ENCODE results near the gene XYLT1.

Gene XYLT1

DNA sequence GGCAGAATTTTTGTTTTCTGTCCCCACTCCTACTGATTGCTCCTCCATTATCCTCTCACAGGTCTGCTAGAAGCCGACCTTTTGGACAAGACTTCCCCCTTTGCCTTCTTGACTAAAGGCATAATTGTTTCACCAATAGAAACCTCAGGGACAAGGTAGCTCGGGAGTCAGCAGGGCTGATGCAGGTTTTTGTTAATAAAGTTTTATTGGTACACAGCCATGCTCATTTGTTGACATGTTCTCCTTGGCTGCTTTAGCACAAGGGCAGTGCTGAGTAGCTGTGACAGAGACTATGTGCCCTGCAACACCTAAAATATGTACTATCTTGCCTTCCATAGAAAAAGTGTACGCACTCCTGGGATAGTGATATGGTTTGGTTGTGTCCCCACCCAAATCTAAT is 271.6 kb downstream of the XYLT1 start:
- POLR2A ChIA-PET = no interaction called here
- TF ChIP-seq FOXM1 (IDR thresholded peaks at IDR 0.05; ENCODE audit: borderline replicate concordance) = no peak
- no peak for TF ChIP-seq SP1 (IDR thresholded peaks at IDR 0.05)
- TF ChIP-seq ELF4 (IDR thresholded peaks at IDR 0.05) = no peak
- TF ChIP-seq, protein P1, sequence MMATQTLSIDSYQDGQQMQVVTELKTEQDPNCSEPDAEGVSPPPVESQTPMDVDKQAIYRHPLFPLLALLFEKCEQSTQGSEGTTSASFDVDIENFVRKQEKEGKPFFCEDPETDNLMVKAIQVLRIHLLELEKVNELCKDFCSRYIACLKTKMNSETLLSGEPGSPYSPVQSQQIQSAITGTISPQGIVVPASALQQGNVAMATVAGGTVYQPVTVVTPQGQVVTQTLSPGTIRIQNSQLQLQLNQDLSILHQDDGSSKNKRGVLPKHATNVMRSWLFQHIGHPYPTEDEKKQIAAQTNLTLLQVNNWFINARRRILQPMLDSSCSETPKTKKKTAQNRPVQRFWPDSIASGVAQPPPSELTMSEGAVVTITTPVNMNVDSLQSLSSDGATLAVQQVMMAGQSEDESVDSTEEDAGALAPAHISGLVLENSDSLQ (IDR thresholded peaks at IDR 0.05) = no peak
- no peak for TF ChIP-seq FOXA1 (IDR thresholded peaks at IDR 0.05)
- no peak for TF ChIP-seq ARNT (IDR thresholded peaks at IDR 0.05)
- no peak for TF ChIP-seq TARDBP (IDR thresholded peaks at IDR 0.05)
- TF ChIP-seq CTBP1 (IDR thresholded peaks at IDR 0.05; ENCODE audit: borderline replicate concordance) = no peak
- TF ChIP-seq ZNF384 (IDR thresholded peaks at IDR 0.05) = no peak
- no peak for TF ChIP-seq HDGF (IDR thresholded peaks at IDR 0.05; ENCODE audit: borderline replicate concordance)
- TF ChIP-seq BHLHE40 (IDR thresholded peaks at IDR 0.05; ENCODE audit: borderline replicate concordance) = no peak
- TF ChIP-seq SUZ12 (IDR thresholded peaks at IDR 0.05) = no peak
- TF ChIP-seq LEF1 (IDR thresholded peaks at IDR 0.05; ENCODE audit: borderline replicate concordance) = no peak
- no peak for TF ChIP-seq NFRKB (IDR thresholded peaks at IDR 0.05)
- TF ChIP-seq FOXK2 (IDR thresholded peaks at IDR 0.05) = no peak
- TF ChIP-seq L3MBTL2 (conservative IDR thresholded peaks at IDR 0.05) = no peak
- DNase-seq (ENCODE audit: extremely low spot score) = no peak
- CTCF ChIA-PET = no interaction called here

DNA sequence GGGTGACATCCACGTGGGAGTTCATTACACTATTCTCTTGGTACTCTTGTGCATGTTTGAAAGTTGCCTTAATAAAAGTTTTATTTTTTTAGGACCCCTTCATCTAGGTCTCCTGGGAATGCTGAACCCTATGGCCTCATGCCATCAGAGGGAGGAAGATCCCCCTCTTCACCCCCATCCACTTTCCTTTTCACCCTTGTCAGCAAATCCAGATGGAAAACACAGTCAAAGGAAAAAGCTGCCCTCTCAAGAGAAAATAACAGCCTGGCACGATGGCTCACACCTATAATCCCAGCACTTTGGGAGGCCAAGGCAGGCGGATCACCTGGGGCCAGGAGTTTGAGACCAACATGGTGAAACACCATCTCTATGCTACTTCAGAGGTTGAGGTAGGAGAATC is 274.2 kb downstream of the XYLT1 start:
- ChIA-PET POLR2A (no interaction called here), CTCF (no interaction called here)
- DNase-seq (ENCODE audit: extremely low spot score) = no peak
- TF ChIP-seq TARDBP (IDR thresholded peaks at IDR 0.05) = no peak
- TF ChIP-seq BHLHE40 (IDR thresholded peaks at IDR 0.05; ENCODE audit: borderline replicate concordance) = no peak
- TF ChIP-seq L3MBTL2 (conservative IDR thresholded peaks at IDR 0.05) = no peak

DNA sequence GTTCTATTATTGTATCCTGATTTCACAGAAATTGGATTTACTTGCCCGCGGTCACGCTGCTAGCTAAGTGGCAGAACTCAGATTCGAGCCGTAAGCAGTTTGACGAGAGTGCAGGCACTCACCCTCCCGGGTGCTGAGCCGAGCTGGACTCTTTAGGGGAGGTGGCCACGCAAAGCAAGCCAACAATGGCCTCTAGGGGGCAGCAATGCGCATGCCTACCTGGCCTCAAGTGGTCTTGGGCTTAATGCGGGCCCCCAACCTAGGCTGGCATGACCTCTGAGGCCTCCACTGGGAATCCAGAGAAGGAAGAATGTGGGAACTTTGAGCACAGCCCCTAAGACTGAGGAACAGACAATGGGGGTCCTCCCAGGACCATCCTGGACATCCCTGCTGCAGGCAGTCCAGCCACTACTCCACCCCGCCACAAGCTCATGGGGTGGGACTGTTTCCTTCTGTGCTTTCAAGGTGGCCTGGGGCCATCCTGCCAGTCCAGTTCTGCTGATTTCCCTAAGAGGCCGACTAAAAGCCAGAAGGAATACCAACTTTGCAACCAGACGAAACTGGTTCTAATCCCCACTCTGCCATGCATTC is 276.5 kb downstream of the XYLT1 start:
- TF ChIP-seq FOXK2 (IDR thresholded peaks at IDR 0.05) = no peak
- no peak for TF ChIP-seq FOXA1 (IDR thresholded peaks at IDR 0.05)
- TF ChIP-seq HDGF (IDR thresholded peaks at IDR 0.05; ENCODE audit: borderline replicate concordance) = no peak
- TF ChIP-seq L3MBTL2 (conservative IDR thresholded peaks at IDR 0.05) = no peak
- no peak for TF ChIP-seq ELF4 (IDR thresholded peaks at IDR 0.05)
- CTCF ChIA-PET = interaction anchor here (0.6 to 0.7 kb wide), 2 partner anchors 558 to 577 kb away, joined by 3 read pairs; no protein-coding TSS in a partner anchor
- DNase-seq (ENCODE audit: extremely low spot score) = peak; percentile 57
- POLR2A ChIA-PET = no interaction called here

DNA sequence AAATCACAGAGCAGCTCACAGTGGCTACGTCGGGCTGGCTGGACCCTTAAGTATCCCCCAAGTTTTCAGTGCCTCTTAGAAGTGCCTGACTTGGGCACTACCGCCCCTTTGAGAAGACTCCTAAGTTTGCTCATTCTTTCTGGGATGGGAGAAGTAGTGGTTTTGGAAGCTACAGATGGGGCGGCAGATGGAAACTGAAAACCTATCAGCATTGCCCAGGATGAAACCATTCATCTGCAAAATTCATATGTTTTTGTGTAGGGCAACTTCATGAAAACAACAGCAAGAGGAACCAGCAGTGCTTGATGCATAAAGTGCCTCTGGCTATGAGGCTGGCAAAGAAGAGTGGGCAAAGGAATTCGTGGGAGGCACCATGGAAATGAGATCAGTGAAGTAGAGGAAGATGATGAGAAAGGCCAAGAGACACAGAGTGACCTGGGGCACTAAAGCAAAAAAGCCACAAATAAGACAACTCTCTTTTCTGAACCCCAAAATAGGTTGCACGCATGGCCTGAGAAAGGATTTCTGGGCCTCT is 277.1 kb downstream of the XYLT1 start:
- ChIA-PET CTCF (interaction anchor here (0.7 kb wide), 1 partner anchor 578 kb away, joined by 3 read pairs; no protein-coding TSS in a partner anchor), POLR2A (no interaction called here)
- no peak for DNase-seq (ENCODE audit: extremely low spot score)
- TF ChIP-seq ARNT (IDR thresholded peaks at IDR 0.05) (no peak), NFRKB (IDR thresholded peaks at IDR 0.05) (no peak), ZNF384 (IDR thresholded peaks at IDR 0.05) (no peak), SUZ12 (IDR thresholded peaks at IDR 0.05) (no peak), FOXM1 (IDR thresholded peaks at IDR 0.05; ENCODE audit: borderline replicate concordance) (no peak)

DNA sequence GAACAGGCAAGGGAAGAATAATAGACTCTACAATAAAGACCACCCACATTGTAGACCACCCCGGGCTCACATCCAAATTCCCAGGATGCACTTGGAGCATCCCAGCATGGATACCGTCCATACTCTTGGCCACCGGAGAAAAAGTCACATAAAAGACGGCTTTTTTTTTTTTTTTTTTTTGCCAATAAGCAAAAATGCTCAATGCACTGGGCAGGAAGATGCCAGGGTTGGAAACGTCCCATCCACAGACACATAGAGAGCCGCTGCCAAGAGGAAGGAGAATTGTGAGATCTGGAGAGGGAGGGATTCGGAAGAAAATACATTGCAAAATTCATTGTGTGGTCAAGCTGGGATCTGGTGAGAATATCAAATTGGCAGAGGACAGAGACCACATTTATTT is 286.7 kb downstream of the XYLT1 start:
- ChIA-PET CTCF (interaction anchor here (0.6 kb wide), 1 partner anchor 116 kb away, joined by 3 read pairs; no protein-coding TSS in a partner anchor), POLR2A (no interaction called here)
- TF ChIP-seq TARDBP (IDR thresholded peaks at IDR 0.05) = no peak
- TF ChIP-seq SP1 (IDR thresholded peaks at IDR 0.05) = no peak
- DNase-seq (ENCODE audit: extremely low spot score) = no peak

DNA sequence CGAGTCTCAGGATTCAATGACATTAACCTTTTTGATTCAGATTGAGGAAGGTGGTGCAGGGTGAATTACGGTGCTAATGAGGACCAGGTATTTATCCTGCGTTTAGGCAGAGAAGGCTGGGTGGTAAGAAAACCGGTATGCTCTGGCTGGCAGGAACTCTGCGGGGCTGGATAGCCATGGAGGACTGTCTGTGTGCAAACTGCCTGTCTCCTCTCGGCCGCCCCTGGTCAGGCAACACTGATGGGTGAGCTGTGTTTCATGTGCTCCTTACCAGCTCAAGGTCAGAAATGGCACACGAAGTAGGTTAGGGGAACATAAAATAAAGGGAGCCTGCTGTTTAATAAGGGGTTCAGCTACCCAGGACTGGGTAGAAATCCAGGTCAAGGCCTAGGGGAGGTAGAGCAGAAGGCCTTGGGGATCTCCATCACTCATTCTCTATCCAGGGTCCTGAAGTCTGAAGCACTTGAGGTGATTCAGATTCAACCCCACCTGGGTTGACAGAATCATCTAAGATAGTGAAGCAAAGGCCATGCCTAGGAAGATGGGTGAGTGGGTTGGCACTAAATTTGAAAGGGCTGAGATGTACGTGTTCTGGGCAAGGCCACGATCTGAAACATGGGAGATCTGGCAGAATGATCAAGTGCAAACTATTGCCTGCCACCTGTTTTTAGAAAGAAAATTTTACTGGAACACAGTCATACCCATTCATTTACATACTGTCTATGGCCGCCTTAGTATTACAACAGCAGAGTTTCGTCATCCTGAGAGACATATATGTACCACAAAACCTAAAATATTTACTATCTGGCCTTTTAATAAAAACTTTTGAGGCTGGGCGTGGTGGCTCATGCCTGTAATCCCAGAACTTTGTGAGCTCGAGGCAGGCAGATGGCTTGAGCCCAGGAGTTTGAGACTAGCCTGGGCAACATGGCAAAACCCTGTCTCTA is 292.5 kb downstream of the XYLT1 start:
- TF ChIP-seq ELF4 (IDR thresholded peaks at IDR 0.05) (no peak), LEF1 (IDR thresholded peaks at IDR 0.05; ENCODE audit: borderline replicate concordance) (no peak), NFRKB (IDR thresholded peaks at IDR 0.05) (no peak), HDGF (IDR thresholded peaks at IDR 0.05; ENCODE audit: borderline replicate concordance) (no peak), FOXK2 (IDR thresholded peaks at IDR 0.05) (no peak), TARDBP (IDR thresholded peaks at IDR 0.05) (no peak)
- CTCF ChIA-PET = no interaction called here
- DNase-seq (ENCODE audit: extremely low spot score) = no peak
- POLR2A ChIA-PET = interaction anchor here (0.6 kb wide), 1 partner anchor 274 kb away, joined by 3 read pairs; no protein-coding TSS in a partner anchor

DNA sequence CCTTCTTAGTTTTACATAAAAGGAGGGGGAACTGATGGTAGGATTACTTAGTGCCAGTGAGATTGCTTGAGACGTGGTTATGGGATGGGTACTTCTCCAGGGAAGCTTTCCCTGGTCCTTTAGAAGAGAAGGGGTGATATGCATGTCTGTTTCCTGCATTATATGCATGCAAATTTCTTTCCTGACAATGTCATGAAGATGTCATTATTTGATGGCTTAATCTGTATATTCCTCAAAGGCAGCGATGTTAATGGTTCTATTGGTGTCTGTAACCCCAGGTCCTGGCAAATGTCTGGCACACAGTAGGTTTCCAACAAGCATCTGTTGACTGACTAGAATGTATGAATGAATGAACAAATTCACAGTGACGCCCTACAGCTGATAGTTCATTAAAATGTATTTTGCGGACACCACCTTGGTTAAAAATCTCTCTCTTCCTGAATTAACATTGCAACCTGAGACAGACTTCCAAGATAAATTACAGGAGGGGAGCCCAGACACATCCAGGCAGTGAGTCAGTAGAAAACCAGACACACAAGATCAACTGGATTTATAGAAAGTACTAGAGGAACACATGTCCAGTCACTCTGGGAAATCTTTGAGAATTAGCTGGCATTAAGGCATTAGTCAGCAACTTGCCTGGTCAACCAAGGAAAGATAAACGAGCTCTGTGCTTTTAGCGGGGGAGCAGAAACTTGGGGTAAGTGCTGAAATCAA is 293.4 kb downstream of the XYLT1 start:
- no peak for DNase-seq (ENCODE audit: extremely low spot score)
- CTCF ChIA-PET = no interaction called here
- no peak for TF ChIP-seq FOXK2 (IDR thresholded peaks at IDR 0.05)
- TF ChIP-seq, protein P1 (IDR thresholded peaks at IDR 0.05) = no peak
- no peak for TF ChIP-seq CTBP1 (IDR thresholded peaks at IDR 0.05; ENCODE audit: borderline replicate concordance)
- TF ChIP-seq SP1 (IDR thresholded peaks at IDR 0.05) = no peak
- no peak for TF ChIP-seq TARDBP (IDR thresholded peaks at IDR 0.05)
- no peak for TF ChIP-seq FOXA1 (IDR thresholded peaks at IDR 0.05)
- no peak for TF ChIP-seq LEF1 (IDR thresholded peaks at IDR 0.05; ENCODE audit: borderline replicate concordance)
- TF ChIP-seq HDGF (IDR thresholded peaks at IDR 0.05; ENCODE audit: borderline replicate concordance) = no peak
- no peak for TF ChIP-seq ARNT (IDR thresholded peaks at IDR 0.05)
- TF ChIP-seq ZNF384 (IDR thresholded peaks at IDR 0.05) = no peak
- no peak for TF ChIP-seq ELF4 (IDR thresholded peaks at IDR 0.05)
- no peak for TF ChIP-seq NFRKB (IDR thresholded peaks at IDR 0.05)
- no peak for TF ChIP-seq FOXM1 (IDR thresholded peaks at IDR 0.05; ENCODE audit: borderline replicate concordance)
- no peak for TF ChIP-seq L3MBTL2 (conservative IDR thresholded peaks at IDR 0.05)
- TF ChIP-seq BHLHE40 (IDR thresholded peaks at IDR 0.05; ENCODE audit: borderline replicate concordance) = no peak
- no peak for TF ChIP-seq SUZ12 (IDR thresholded peaks at IDR 0.05)
- POLR2A ChIA-PET = no interaction called here
